Stimulated activated effector memory CD8-positive, alpha-beta T cell treated with anti-CD3 and anti-CD28 coated beads, Interleukin-12 subunit alpha, Interleukin-12 subunit beta, amount 100 ng/mL, for 72 hours (primary cell): ENCODE data around the gene BNIP5.

Source experiments
- ATAC-seq: fragments of 150-1000 bp; cut with Tn5 transposase; 2 replicates; pipeline ENCODE4 v1.10.0; 2021
- DNase-seq, 2 donors: peaks; one replicate each; pipeline ENCODE4 v3.0.0; 2021 to 2022; ENCODE audit warnings: low spot score in 2 of 2
- H3K27ac Mint-ChIP-seq: one replicate; pipeline ENCODE4 v1.8.0; 2022; ENCODE audit warnings: mild to moderate bottlenecking, mixed read lengths
- H3K36me3 Mint-ChIP-seq: one replicate; pipeline ENCODE4 v1.8.0; 2022; ENCODE audit warnings: mild to moderate bottlenecking, mixed read lengths
- H3K4me1 Mint-ChIP-seq: one replicate; pipeline ENCODE4 v1.8.0; 2022; ENCODE audit warnings: mixed read lengths
- H3K4me3 Mint-ChIP-seq: one replicate; pipeline ENCODE4 v1.8.0; 2022; ENCODE audit warnings: mild to moderate bottlenecking, mixed read lengths
- H3K9me3 Mint-ChIP-seq: one replicate; pipeline ENCODE4 v1.8.0; 2022; ENCODE audit warnings: mixed read lengths

Gene BNIP5

DNA sequence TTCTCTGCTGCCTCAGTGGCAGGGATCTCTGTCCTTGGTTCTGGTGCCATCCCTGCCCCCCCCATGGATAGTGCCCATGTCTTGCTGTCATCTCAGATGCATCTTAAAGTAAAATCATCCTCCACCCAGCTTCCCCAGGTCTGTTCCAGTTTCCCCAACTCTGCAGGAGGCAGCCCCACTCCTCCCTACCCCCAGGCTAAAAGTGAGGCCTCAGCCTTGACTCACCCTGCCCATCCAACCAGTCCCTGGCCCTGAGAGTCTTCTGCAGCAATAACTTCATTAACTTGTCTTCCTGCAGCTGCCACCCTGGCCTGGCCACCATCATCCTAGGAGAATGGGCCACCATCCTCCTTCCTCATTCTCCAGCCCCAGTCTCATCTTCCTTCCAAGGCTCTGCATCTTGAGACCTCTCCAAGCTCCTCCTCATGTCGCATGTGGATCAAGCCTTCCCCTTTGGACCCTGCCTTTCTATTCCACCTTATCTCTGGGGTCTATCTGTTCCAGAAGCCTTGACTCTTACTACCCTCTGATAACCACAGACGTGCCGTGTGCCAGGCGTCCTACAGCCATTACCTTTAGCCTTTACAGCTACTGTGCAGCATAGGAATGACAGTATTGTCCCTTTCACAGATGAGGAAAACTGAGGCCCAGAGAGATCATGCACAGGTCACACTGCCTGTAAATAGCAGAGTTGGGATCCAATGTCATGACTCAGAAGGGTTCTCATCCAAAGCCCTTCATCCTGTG lies 68.8 kb downstream of the BNIP5 start:
- Mint-ChIP-seq H3K27ac (no peak overlapping the region), H3K4me3 (no peak overlapping the region), H3K9me3 (no peaks in the 10 kb centered on the region), H3K4me1 (no peaks in the 10 kb centered on the region), H3K36me3 (no peaks in the 10 kb centered on the region)
- no peak for ATAC-seq
- DNase-seq, result no peak

- Mint-ChIP-seq H3K27ac (no peak overlapping the region), H3K4me3 (no peak overlapping the region), H3K36me3 (no peaks in the 10 kb centered on the region), H3K9me3 (no peaks in the 10 kb centered on the region), H3K4me1 (no peaks in the 10 kb centered on the region)
- no peak for DNase-seq
- no peak for ATAC-seq
Measured at GRCh38 chr6:36266913-36267644, 69.6 kb downstream of the BNIP5 start.
